A549 treated with Mapracorat at 1 μM for 4 hours (cell line): ENCODE results near the gene MAGED4B. TPM values are rescaled to one million over a fixed set of nuclear protein-coding genes. Genes with fewer than 3 reads are reported as not detected.

ENCODE experiments used
- total RNA-seq: library from RNA; stranded (reverse); fragments of 200-300 nt; extraction: Qiagen RNA extraction; gene quantifications from 5 replicates; pipeline ENCODE4 v1.2.3, GENCODE V29; 2022

The MAGED4B gene, protein sequence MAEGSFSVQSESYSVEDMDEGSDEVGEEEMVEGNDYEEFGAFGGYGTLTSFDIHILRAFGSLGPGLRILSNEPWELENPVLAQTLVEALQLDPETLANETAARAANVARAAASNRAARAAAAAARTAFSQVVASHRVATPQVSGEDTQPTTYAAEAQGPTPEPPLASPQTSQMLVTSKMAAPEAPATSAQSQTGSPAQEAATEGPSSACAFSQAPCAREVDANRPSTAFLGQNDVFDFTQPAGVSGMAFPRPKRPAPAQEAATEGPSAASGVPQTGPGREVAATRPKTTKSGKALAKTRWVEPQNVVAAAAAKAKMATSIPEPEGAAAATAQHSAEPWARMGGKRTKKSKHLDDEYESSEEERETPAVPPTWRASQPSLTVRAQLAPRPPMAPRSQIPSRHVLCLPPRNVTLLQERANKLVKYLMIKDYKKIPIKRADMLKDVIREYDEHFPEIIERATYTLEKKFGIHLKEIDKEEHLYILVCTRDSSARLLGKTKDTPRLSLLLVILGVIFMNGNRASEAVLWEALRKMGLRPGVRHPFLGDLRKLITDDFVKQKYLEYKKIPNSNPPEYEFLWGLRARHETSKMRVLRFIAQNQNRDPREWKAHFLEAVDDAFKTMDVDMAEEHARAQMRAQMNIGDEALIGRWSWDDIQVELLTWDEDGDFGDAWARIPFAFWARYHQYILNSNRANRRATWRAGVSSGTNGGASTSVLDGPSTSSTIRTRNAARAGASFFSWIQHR
- total RNA-seq, result 7.9 to 18.5 TPM (median 12.5 TPM) in 5 replicates

DNA sequence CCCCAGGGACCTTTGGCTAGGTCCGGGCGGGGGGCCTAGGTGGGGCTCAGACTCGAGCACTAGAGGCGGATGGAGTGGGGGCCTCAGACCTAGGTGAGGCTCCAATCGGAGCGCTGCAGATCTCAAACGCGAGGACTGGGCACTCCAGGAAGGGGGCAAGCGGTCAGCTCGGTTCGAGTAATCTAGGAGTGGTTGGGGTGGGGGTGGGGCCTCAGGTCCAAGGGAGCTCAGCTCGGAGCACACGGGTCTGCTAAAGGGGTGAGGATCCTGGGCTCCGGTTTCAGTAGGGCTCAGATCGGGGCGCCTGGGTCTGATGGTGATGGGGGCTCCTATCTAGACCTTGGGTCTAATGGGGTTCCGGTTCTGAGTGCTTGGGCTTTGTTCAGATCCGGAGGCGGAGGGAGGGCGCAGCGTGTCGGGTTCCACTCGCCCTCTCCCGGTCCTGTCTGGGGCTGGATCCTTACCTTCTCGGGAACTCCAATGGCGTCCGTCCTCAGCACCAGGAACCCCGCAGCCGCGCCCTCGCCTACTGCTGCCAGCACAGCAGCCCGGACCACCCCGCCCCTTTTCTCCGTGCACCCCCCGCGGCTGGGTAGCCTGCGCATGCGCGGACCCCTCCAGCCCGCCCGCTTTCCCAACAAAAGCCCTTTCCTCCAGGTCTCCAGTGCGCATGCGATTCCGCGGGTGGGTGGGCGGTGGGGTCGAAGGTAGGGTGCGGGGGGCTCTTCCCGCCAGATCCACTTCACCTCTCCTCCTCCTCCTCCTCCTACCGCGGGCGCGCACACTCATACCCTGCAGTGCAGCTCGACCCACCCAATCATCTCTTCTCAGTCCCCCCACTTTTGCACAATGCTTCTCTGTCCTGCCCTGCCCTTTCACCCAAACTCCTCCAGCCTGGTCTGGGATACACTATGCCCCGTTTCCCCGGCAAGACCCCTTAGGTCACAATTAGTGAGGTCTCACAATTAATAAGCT is at the start of gene MAGED4B:
Gene MAGED4B (minus strand): TSS at position 518 of the 975 bp plus-strand sequence. CDS start 1,011 bp downstream, outside the sequence.

Other genes starting within 250 kb of the MAGED4B start
- 65.5 to 89.5 TPM (median 78.0 TPM) in 5 replicates for gene MAGED1, start 175.6 kb downstream of the MAGED4B start, total RNA-seq
- gene MAGED4, start 115.7 kb upstream of the MAGED4B start, total RNA-seq, result 4.0 to 11.5 TPM (median 5.3 TPM) in 5 replicates